ENCODE measurements around the gene CNN2. TPM values are rescaled to one million over a fixed set of nuclear protein-coding genes. Genes with fewer than 3 reads are reported as not detected.

The CNN2 gene
- total and polyA plus RNA-seq, 2 of the 13 experiments (the other 11 are each of a cell fraction or from before 2014, with no cell fraction given): 63.6 to 70.0 TPM

- TF ChIP-seq, protein P1, sequence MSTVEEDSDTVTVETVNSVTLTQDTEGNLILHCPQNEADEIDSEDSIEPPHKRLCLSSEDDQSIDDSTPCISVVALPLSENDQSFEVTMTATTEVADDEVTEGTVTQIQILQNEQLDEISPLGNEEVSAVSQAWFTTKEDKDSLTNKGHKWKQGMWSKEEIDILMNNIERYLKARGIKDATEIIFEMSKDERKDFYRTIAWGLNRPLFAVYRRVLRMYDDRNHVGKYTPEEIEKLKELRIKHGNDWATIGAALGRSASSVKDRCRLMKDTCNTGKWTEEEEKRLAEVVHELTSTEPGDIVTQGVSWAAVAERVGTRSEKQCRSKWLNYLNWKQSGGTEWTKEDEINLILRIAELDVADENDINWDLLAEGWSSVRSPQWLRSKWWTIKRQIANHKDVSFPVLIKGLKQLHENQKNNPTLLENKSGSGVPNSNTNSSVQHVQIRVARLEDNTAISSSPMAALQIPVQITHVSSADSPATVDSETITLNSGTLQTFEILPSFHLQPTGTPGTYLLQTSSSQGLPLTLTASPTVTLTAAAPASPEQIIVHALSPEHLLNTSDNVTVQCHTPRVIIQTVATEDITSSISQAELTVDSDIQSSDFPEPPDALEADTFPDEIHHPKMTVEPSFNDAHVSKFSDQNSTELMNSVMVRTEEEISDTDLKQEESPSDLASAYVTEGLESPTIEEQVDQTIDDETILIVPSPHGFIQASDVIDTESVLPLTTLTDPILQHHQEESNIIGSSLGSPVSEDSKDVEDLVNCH (CRISPR knock-in tag; IDR thresholded peaks at IDR 0.05): no peak
- no peak for TF ChIP-seq USF2 (IDR thresholded peaks at IDR 0.05; ENCODE audit: low read depth, low read length)
- no peak; the same call in 1 of the 2 replicates for TF ChIP-seq USF2 (CRISPR knock-in tag; IDR thresholded peaks at IDR 0.05; ENCODE audit: borderline replicate concordance)
- 0 out of 2 replicates have a peak, but pooled peaks have one; percentile 61 for TF ChIP-seq SMAD1 (CRISPR knock-in tag; IDR thresholded peaks at IDR 0.05; ENCODE audit: borderline replicate concordance, low read depth)
- TF ChIP-seq ATF7-NPFF (CRISPR knock-in tag; IDR thresholded peaks at IDR 0.05; ENCODE audit: low read depth): no peak; the same call in 1 of the 2 replicates
- TF ChIP-seq ZFP36L1 (CRISPR knock-in tag; IDR thresholded peaks at IDR 0.05): no peak
- no peak for TF ChIP-seq NPAS2 (CRISPR knock-in tag; IDR thresholded peaks at IDR 0.05; ENCODE audit: borderline replicate concordance)
- TF ChIP-seq RBM39 (IDR thresholded peaks at IDR 0.05; ENCODE audit: low read depth, low read length, poor library complexity, severe bottlenecking): no peak
- TF ChIP-seq HOXA5 (CRISPR knock-in tag; IDR thresholded peaks at IDR 0.05): 0 out of 2 replicates have a peak, but pooled peaks have one; percentile 44
- peak; percentile 37; the same call in 1 of the 2 replicates for TF ChIP-seq ZBTB33 (CRISPR knock-in tag; IDR thresholded peaks at IDR 0.05)
- TF ChIP-seq FOXK2 (IDR thresholded peaks at IDR 0.05): no peak
- peak; percentile 46; the same call in 1 of the 2 replicates for TF ChIP-seq FOXA3 (CRISPR knock-in tag; IDR thresholded peaks at IDR 0.05)
- TF ChIP-seq ZMYM2 (CRISPR knock-in tag; IDR thresholded peaks at IDR 0.05): no peak
- 0 out of 2 replicates have a peak, but pooled peaks have one; percentile 18 for TF ChIP-seq ZNF580 (CRISPR knock-in tag; IDR thresholded peaks at IDR 0.05; ENCODE audit: borderline replicate concordance, low read depth)
- TF ChIP-seq, protein P2, sequence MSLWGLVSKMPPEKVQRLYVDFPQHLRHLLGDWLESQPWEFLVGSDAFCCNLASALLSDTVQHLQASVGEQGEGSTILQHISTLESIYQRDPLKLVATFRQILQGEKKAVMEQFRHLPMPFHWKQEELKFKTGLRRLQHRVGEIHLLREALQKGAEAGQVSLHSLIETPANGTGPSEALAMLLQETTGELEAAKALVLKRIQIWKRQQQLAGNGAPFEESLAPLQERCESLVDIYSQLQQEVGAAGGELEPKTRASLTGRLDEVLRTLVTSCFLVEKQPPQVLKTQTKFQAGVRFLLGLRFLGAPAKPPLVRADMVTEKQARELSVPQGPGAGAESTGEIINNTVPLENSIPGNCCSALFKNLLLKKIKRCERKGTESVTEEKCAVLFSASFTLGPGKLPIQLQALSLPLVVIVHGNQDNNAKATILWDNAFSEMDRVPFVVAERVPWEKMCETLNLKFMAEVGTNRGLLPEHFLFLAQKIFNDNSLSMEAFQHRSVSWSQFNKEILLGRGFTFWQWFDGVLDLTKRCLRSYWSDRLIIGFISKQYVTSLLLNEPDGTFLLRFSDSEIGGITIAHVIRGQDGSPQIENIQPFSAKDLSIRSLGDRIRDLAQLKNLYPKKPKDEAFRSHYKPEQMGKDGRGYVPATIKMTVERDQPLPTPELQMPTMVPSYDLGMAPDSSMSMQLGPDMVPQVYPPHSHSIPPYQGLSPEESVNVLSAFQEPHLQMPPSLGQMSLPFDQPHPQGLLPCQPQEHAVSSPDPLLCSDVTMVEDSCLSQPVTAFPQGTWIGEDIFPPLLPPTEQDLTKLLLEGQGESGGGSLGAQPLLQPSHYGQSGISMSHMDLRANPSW (CRISPR knock-in tag; IDR thresholded peaks at IDR 0.05; ENCODE audit: borderline replicate concordance): 0 out of 2 replicates have a peak, but pooled peaks have one; percentile 29
- peak; percentile 90 for TF ChIP-seq BRD4 (CRISPR knock-in tag; IDR thresholded peaks at IDR 0.05)
- TF ChIP-seq U2AF1 (optimal IDR thresholded peaks at IDR 0.05; ENCODE audit: low read depth, low read length): no peak
These were observed 42.0 kb upstream of the CNN2 start, which contains the start of gene WDR18 (continued) for GRCh38 chr19:984165-984967.

Data from HepG2 (cell line).